Measurements from ENCODE around the gene ADAMTS14.

DNA sequence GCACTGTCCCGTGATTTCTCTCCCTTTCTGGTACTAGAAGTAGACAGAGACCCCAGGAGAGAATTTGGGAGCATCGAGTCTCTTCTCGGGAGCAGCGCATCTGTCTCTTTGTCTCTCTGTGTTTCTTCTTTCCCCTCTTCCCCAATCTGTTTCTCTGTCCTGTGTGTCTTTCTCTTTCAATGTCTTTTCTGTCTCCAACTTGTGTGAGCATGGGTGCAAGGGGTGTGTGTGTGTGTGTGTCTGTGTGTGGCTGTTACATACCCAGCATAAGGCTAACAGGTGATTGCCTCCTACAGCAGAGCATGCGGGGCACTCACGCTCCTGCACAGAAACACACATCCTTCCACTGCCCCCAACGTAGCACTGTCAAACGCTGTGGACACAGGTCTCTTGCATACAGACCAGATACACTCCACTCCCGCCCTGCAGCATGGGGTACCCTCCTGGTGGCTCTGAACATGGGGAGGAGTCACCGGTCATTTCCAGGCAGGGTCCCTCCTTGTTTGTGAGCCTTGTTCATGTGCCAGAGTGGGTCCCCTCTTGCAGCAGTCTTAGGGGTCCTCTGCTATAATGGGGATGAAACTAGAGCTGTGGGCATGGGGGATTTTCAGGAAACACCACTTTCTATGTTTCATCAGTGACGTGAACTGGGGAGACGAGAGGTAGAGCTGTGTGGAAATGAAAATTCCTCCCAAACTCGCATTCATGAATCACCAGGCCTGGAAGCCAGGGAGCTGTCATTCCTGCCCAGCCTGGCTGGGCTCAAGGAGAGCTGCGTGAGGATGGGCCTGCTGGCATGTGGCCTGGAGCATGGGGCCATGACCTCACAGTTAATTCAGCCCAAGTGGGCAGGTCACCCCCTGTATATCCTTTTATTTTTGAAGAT, 980 bp downstream of the ADAMTS14 start:
- TF ChIP-seq, protein P1, sequence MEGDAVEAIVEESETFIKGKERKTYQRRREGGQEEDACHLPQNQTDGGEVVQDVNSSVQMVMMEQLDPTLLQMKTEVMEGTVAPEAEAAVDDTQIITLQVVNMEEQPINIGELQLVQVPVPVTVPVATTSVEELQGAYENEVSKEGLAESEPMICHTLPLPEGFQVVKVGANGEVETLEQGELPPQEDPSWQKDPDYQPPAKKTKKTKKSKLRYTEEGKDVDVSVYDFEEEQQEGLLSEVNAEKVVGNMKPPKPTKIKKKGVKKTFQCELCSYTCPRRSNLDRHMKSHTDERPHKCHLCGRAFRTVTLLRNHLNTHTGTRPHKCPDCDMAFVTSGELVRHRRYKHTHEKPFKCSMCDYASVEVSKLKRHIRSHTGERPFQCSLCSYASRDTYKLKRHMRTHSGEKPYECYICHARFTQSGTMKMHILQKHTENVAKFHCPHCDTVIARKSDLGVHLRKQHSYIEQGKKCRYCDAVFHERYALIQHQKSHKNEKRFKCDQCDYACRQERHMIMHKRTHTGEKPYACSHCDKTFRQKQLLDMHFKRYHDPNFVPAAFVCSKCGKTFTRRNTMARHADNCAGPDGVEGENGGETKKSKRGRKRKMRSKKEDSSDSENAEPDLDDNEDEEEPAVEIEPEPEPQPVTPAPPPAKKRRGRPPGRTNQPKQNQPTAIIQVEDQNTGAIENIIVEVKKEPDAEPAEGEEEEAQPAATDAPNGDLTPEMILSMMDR (IDR thresholded peaks at IDR 0.05) = no peak
- no peak for TF ChIP-seq POLR2A (IDR thresholded peaks at IDR 0.05)

Data from adrenal gland (tissue), 5 donors.